ENCODE measurements around the gene RSRC1.

The RSRC1 gene

GRCh38 chr3:158205994-158206393, 96.1 kb downstream of the RSRC1 start:
- Histone ChIP-seq H4K20me1 (ENCODE audit: insufficient read depth) (no peaks in the 10 kb centered on the region; the same call in 1 of the 2 replicates), H3K9ac (no peak overlapping the region), H3K4me1 (ENCODE audit: low read depth, poor library complexity, severe bottlenecking) (no peaks in the 10 kb centered on the region), H3K4me3 (IDR thresholded peaks at IDR 0.05; ENCODE audit: insufficient read depth, low read depth, low read length) (no peak overlapping the region), H3K27me3 (ENCODE audit: insufficient read depth, low read depth) (no peaks in the 10 kb centered on the region), H3K79me2 (ENCODE audit: insufficient read depth, low read depth) (0 out of 2 replicates have a peak, but pooled peaks cover 5% of the 10 kb centered on the region), H3K27ac (no peak overlapping the region), H3K4me2 (no peak overlapping the region), H3K36me3 (ENCODE audit: insufficient read depth) (no peaks in the 10 kb centered on the region), H2AFZ (ENCODE audit: low read depth) (no peak overlapping the region)
- no peak for TF ChIP-seq CTCF (conservative IDR thresholded peaks at IDR 0.05; ENCODE audit: low read depth, low read length)

- no peak overlapping the region for H2AFZ ChIP-seq (ENCODE audit: low read depth)
- TF ChIP-seq CTCF (conservative IDR thresholded peaks at IDR 0.05; ENCODE audit: low read depth, low read length) = no peak
- no peaks in the 10 kb centered on the region for H3K36me3 ChIP-seq (ENCODE audit: insufficient read depth)
- H3K9ac ChIP-seq = no peak overlapping the region
- no peak overlapping the region for H3K4me2 ChIP-seq
- no peaks in the 10 kb centered on the region for H3K4me1 ChIP-seq (ENCODE audit: low read depth, poor library complexity, severe bottlenecking)
- no peaks in the 10 kb centered on the region; the same call in 1 of the 2 replicates for H3K79me2 ChIP-seq (ENCODE audit: insufficient read depth, low read depth)
- H3K4me3 ChIP-seq (IDR thresholded peaks at IDR 0.05; ENCODE audit: insufficient read depth, low read depth, low read length) = no peak overlapping the region
- no peaks in the 10 kb centered on the region for H3K27me3 ChIP-seq (ENCODE audit: insufficient read depth, low read depth)
- no peak overlapping the region for H3K27ac ChIP-seq
- H4K20me1 ChIP-seq (ENCODE audit: insufficient read depth) = no peaks in the 10 kb centered on the region; the same call in 1 of the 2 replicates
Observed at GRCh38 chr3:158210067-158210466, 100.2 kb downstream of the RSRC1 start.

GRCh38 chr3:158213461-158213860, 103.6 kb downstream of the RSRC1 start:
- Histone ChIP-seq H3K79me2 (ENCODE audit: insufficient read depth, low read depth) (no peaks in the 10 kb centered on the region; the same call in 1 of the 2 replicates), H3K9ac (no peak overlapping the region), H3K36me3 (ENCODE audit: insufficient read depth) (no peaks in the 10 kb centered on the region), H3K27ac (no peak overlapping the region), H3K27me3 (ENCODE audit: insufficient read depth, low read depth) (no peaks in the 10 kb centered on the region), H3K4me3 (IDR thresholded peaks at IDR 0.05; ENCODE audit: insufficient read depth, low read depth, low read length) (no peak overlapping the region), H4K20me1 (ENCODE audit: insufficient read depth) (no peaks in the 10 kb centered on the region; the same call in 1 of the 2 replicates), H2AFZ (ENCODE audit: low read depth) (no peak overlapping the region), H3K4me2 (no peak overlapping the region), H3K4me1 (ENCODE audit: low read depth, poor library complexity, severe bottlenecking) (no peaks in the 10 kb centered on the region)
- no peak for TF ChIP-seq CTCF (conservative IDR thresholded peaks at IDR 0.05; ENCODE audit: low read depth, low read length)

GRCh38 chr3:158217992-158218391, 108.1 kb downstream of the RSRC1 start:
- Histone ChIP-seq H3K36me3 (ENCODE audit: insufficient read depth) (no peaks in the 10 kb centered on the region), H3K4me3 (IDR thresholded peaks at IDR 0.05; ENCODE audit: insufficient read depth, low read depth, low read length) (no peak overlapping the region), H3K9ac (no peak overlapping the region), H3K27me3 (ENCODE audit: insufficient read depth, low read depth) (no peaks in the 10 kb centered on the region), H3K4me2 (no peak overlapping the region), H3K79me2 (ENCODE audit: insufficient read depth, low read depth) (no peaks in the 10 kb centered on the region; the same call in 1 of the 2 replicates), H2AFZ (ENCODE audit: low read depth) (no peak overlapping the region), H4K20me1 (ENCODE audit: insufficient read depth) (no peaks in the 10 kb centered on the region), H3K4me1 (ENCODE audit: low read depth, poor library complexity, severe bottlenecking) (no peaks in the 10 kb centered on the region), H3K27ac (no peak overlapping the region)
- no peak for TF ChIP-seq CTCF (conservative IDR thresholded peaks at IDR 0.05; ENCODE audit: low read depth, low read length)

Measured in KMS-11 (cell line).